H1 (cell line): ENCODE measurements around the gene NFIA. TPM values are rescaled to one million over a fixed set of nuclear protein-coding genes. Genes with fewer than 3 reads are reported as not detected.

Source experiments
- CTCF ChIA-PET: fragments of 300-600 bp; sonication (Branson Sonifier 250); formaldehyde crosslinking; loops from one replicate; lab custom pipeline; 2021; ENCODE audit not compliant: partially characterized antibody; lab: Charles Lee
- POLR2A ChIA-PET: fragments of 300-600 bp; sonication (Branson Sonifier 250); formaldehyde crosslinking; loops from one replicate; lab custom pipeline; 2021; ENCODE audit warnings: inconsistent platforms; ENCODE audit not compliant: partially characterized antibody; lab: Charles Lee
- DNase-seq, 2 experiments: peaks; one replicate each; pipeline versions ENCODE4 v3.0.0 to v3.0.0-alpha.2; 2010 to 2022; ENCODE audit warnings: low spot score in 2 of 2, low read depth in 1 of 2, mixed read lengths in 1 of 2
- FAIRE-seq: peaks from 2 replicates; lab custom pipeline; 2011; peaks lifted over from hg19 to GRCh38; lab: Jason Lieb, UNC
- H2AFZ ChIP-seq: 2 replicates; pipeline ENCODE4 v1.8.1; 2012; ENCODE audit warnings: low read length, inconsistent platforms
- H2AK5ac ChIP-seq: 2 replicates; pipeline ENCODE4 v1.6.1; 2013; ENCODE audit warnings: low read depth, low read length
- H2BK120ac ChIP-seq: replicated peaks from 2 replicates; pipeline ENCODE3; 2013; ENCODE audit warnings: low read depth, low read length, inconsistent platforms
- H2BK12ac ChIP-seq: 2 replicates; pipeline ENCODE4 v1.6.1; 2013; ENCODE audit warnings: low read depth, low read length
- H2BK15ac ChIP-seq: 2 replicates; pipeline ENCODE4 v1.6.1; 2013; ENCODE audit warnings: low read length
- H2BK20ac ChIP-seq: 2 replicates; pipeline ENCODE4 v1.6.1; 2013; ENCODE audit warnings: low read length
- H2BK5ac ChIP-seq: 2 replicates; pipeline ENCODE4 v1.6.1; 2013; ENCODE audit warnings: low read depth, low read length
- H3K14ac ChIP-seq: 2 replicates; pipeline ENCODE4 v1.6.1; 2013; ENCODE audit warnings: inconsistent platforms; ENCODE audit not compliant: insufficient read length
- H3K18ac ChIP-seq: 2 replicates; pipeline ENCODE4 v1.6.1; 2013; ENCODE audit warnings: low read length; ENCODE audit errors: extremely low read depth
- H3K23ac ChIP-seq: 2 replicates; pipeline ENCODE4 v1.6.1; 2013; ENCODE audit warnings: inconsistent platforms; ENCODE audit not compliant: insufficient read length
- H3K23me2 ChIP-seq: 2 replicates; pipeline ENCODE4 v1.6.1; 2013; ENCODE audit warnings: low read depth, low read length
- H3K27ac ChIP-seq: 2 replicates; pipeline ENCODE4 v1.6.1; 2011; ENCODE audit warnings: low read depth, low read length, inconsistent platforms
- H3K27me3 ChIP-seq, 4 experiments: replicated peaks in 1 of 4; 1 replicate in 1 of 4; 2 replicates in 3 of 4; pipeline versions ENCODE4 v1.6.1 to v1.8.1; 2011 to 2013; ENCODE audit warnings: low read length in 3 of 4, mild to moderate bottlenecking in 3 of 4, inconsistent platforms in 2 of 4, mixed read lengths in 2 of 4, moderate library complexity in 1 of 4; ENCODE audit not compliant: control insufficient read depth in 3 of 4, insufficient read depth in 3 of 4; ENCODE audit errors: extremely low read depth in 1 of 4
- H3K36me3 ChIP-seq, 4 experiments: 2 replicates each; pipeline versions ENCODE4 v1.6.1 to v1.8.1; 2011 to 2013; ENCODE audit warnings: mild to moderate bottlenecking in 4 of 4, low read length in 3 of 4, moderate library complexity in 2 of 4, control low read depth in 1 of 4, inconsistent platforms in 1 of 4; ENCODE audit not compliant: insufficient read depth in 4 of 4, control insufficient read depth in 2 of 4
- H3K4ac ChIP-seq: replicated peaks from 2 replicates; pipeline ENCODE3; 2013; ENCODE audit warnings: low read length, low read depth, mixed read lengths, inconsistent platforms; ENCODE audit not compliant: insufficient read length
- H3K4me1 ChIP-seq, 4 experiments: replicated peaks in 1 of 4; 1 replicate in 1 of 4; 2 replicates in 3 of 4; pipeline versions ENCODE4 v1.6.1 to v1.8.1; 2011 to 2013; ENCODE audit warnings: low read length in 3 of 4, inconsistent platforms in 2 of 4, mixed read lengths in 1 of 4; ENCODE audit not compliant: insufficient read depth in 4 of 4, control insufficient read depth in 3 of 4
- H3K4me2 ChIP-seq, 2 experiments: 2 replicates each; pipeline versions ENCODE4 v1.6.1 to v1.8.1; 2011 to 2013; ENCODE audit warnings: low read depth in 2 of 2, low read length in 2 of 2, control low read depth in 1 of 2, inconsistent platforms in 1 of 2, mild to moderate bottlenecking in 1 of 2; ENCODE audit not compliant: insufficient read depth in 1 of 2
- H3K4me3 ChIP-seq, 4 experiments: fragments of 200-600, 300-600 bp in 1 of 4; sonication (generic), shearing (Covaris generic), sonication (Bioruptor Twin) in 1 of 4; 2 replicates each; pipeline versions ENCODE4 v1.5.1 to v1.8.1; 2011 to 2016; ENCODE audit warnings: low read length in 4 of 4, low read depth in 3 of 4, control low read depth in 2 of 4, inconsistent platforms in 2 of 4, mild to moderate bottlenecking in 2 of 4, mixed read lengths in 1 of 4, moderate library complexity in 1 of 4; ENCODE audit not compliant: insufficient read depth in 2 of 4; ENCODE audit errors: extremely low read depth in 1 of 4
- H3K56ac ChIP-seq: replicated peaks from 2 replicates; pipeline ENCODE3; 2013; ENCODE audit warnings: low read depth, mild to moderate bottlenecking, mixed read lengths, low read length, inconsistent platforms; ENCODE audit not compliant: insufficient read length
- H3K79me1 ChIP-seq: 2 replicates; pipeline ENCODE4 v1.6.1; 2013; ENCODE audit warnings: low read depth, low read length, control low read depth
- H3K79me2 ChIP-seq, 2 experiments: 2 replicates each; pipeline versions ENCODE4 v1.6.1 to v1.8.1; 2012 to 2013; ENCODE audit warnings: low read length in 2 of 2, mild to moderate bottlenecking in 2 of 2, inconsistent platforms in 1 of 2; ENCODE audit not compliant: insufficient read depth in 2 of 2, control insufficient read depth in 1 of 2
- H3K9ac ChIP-seq, 4 experiments: replicated peaks in 1 of 4; 1 replicate in 1 of 4; 2 replicates in 3 of 4; pipeline versions ENCODE4 v1.6.1 to v1.8.1; 2011 to 2013; ENCODE audit warnings: low read depth in 3 of 4, low read length in 3 of 4, control low read depth in 2 of 4, mild to moderate bottlenecking in 2 of 4, moderate library complexity in 2 of 4, inconsistent platforms in 1 of 4; ENCODE audit errors: extremely low read depth in 1 of 4
- H3K9me3 ChIP-seq, 2 experiments: 2 replicates each; pipeline versions ENCODE4 v1.6.1 to v1.8.1; 2012 to 2013; ENCODE audit warnings: mild to moderate bottlenecking in 2 of 2, moderate library complexity in 2 of 2, control low read depth in 1 of 2, inconsistent platforms in 1 of 2, low read depth in 1 of 2, low read length in 1 of 2, mixed read lengths in 1 of 2; ENCODE audit not compliant: insufficient read depth in 2 of 2
- H4K20me1 ChIP-seq, 2 experiments: replicated peaks in 1 of 2; 2 replicates each; pipeline versions ENCODE3 to v1.8.1; 2011 to 2013; ENCODE audit warnings: inconsistent platforms in 2 of 2, low read length in 2 of 2, mild to moderate bottlenecking in 1 of 2; ENCODE audit not compliant: insufficient read depth in 2 of 2, control insufficient read depth in 1 of 2
- H4K5ac ChIP-seq: 2 replicates; pipeline ENCODE4 v1.6.1; 2013; ENCODE audit warnings: low read length, low read depth, mixed read lengths, inconsistent platforms; ENCODE audit not compliant: insufficient read length
- H4K8ac ChIP-seq: 2 replicates; pipeline ENCODE4 v1.8.0; 2013; ENCODE audit warnings: mild to moderate bottlenecking, moderate library complexity, low read length, inconsistent platforms; ENCODE audit not compliant: insufficient read depth; ENCODE audit errors: extremely low read depth
- H4K91ac ChIP-seq: replicated peaks from 2 replicates; pipeline ENCODE3; 2013; ENCODE audit warnings: low read length, mixed read lengths, inconsistent platforms; ENCODE audit not compliant: insufficient read length
- CHD2 ChIP-seq: IDR thresholded peaks from 2 replicates; pipeline ENCODE4 v1.6.1; 2012; ENCODE audit warnings: low read length, improper control_type of control experiment
- CREB1 ChIP-seq: IDR thresholded peaks from 2 replicates; pipeline ENCODE4 v1.6.1; 2012; ENCODE audit warnings: inconsistent platforms
- GTF2F1 ChIP-seq: IDR thresholded peaks from 2 replicates; pipeline ENCODE4 v1.6.1; 2012; ENCODE audit warnings: low read depth, low read length, improper control_type of control experiment, borderline replicate concordance
- JUN ChIP-seq: IDR thresholded peaks from 2 replicates; pipeline ENCODE4 v1.6.1; 2011; ENCODE audit warnings: low read depth, mild to moderate bottlenecking, improper control_type of control experiment, low read length
- KDM1A ChIP-seq: fragments of 200-600, 300-600 bp; sonication (generic); IDR thresholded peaks from 2 replicates; pipeline ENCODE4 v1.7.1; 2016; ENCODE audit warnings: mild to moderate bottlenecking, low read length, borderline replicate concordance
- ZNF274 ChIP-seq: IDR thresholded peaks from 2 replicates; pipeline ENCODE4 v1.7.0; 2012; ENCODE audit warnings: low read length, borderline replicate concordance; ENCODE audit errors: extremely low read depth
- WGBS, 2 experiments: shearing (Covaris generic) in 1 of 2; methylation state at CpG; one replicate each; pipeline versions ENCODE4 v1.1.6 to v1.1.7; 2013 to 2015; ENCODE audit warnings: low lambda C conversion rate in 2 of 2, mixed read lengths in 2 of 2, inconsistent platforms in 1 of 2, low coverage in 1 of 2, missing lambda C conversion rate in 1 of 2; ENCODE audit not compliant: insufficient replicate concordance in 2 of 2, insufficient coverage in 1 of 2, insufficient read length in 1 of 2; ENCODE audit errors: extremely low coverage in 1 of 2, missing lambda C conversion rate in 1 of 2; 5-methylcytosine and 5-hydroxymethylcytosine counted together
- polyA plus RNA-seq, 7 experiments: library from polyadenylated mRNA; depleted of rRNA in 3 of 7; stranded (reverse) in 5 of 7; unstranded in 2 of 7; fragments of >200 nt in 5 of 7; fragments of 200-250 nt in 2 of 7; gene quantifications; 1 replicate in 5 of 7; 2 replicates in 1 of 7; 4 replicates in 1 of 7; pipeline versions ENCODE4 v1.2.1 to v1.2.3, GENCODE V29; 2011 to 2013; ENCODE audit warnings: missing spikeins in 2 of 7, mixed read lengths in 2 of 7
- total RNA-seq: library from RNA; stranded (reverse); fragmentation: NEBNext Ultra II Directional; extraction: Animal tissue kit (Norgen Biotek cat#: 25700); gene quantifications from 2 replicates; pipeline ENCODE4 v1.2.1, GENCODE V29; 2021

The NFIA gene
- total and polyA plus RNA-seq, 2 of the 8 experiments (the other 6 are each of a cell fraction or from before 2014, with no cell fraction given) = 1.8 to 2.3 TPM

DNA sequence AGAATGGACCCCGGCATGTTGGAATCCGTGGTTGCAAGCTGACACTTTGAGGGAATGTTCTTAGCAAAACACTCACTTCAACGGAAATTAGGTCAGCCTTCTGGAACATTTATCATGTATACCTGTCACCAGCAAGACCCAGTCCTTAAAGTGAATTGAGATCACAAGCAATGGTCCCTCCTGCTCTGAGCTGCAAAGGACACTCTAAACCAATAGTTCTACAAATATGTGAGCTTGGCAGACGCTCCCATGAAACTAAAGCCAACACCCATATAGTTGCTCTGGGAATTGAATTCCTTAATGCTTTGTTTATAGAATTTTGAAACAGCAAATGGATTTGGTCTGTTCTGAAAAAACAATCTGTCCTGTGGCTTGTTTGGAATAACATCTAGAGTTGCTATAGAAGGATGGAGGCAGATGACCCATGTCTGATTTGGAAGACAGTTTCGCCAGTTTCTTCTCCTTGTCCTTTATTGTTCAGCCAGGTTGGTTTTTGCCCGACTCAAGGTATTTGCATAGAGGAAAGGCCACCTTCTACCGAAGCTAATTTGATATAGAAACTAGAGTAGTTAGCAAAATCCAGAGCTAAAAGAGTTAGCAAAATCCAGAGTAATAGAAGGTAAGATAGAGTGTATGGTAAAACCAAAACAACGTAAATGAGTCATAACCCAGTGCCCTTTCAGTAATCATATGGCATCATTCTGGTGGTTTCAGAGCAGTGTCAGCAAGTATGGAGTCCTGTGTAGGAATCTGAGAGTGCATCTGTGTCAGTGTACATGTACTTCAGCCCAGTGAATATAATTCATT, 236.2 kb downstream of the NFIA start:
- Histone ChIP-seq H3K9me3 (no peaks in the 10 kb centered on the region), H3K79me2 (no peaks in the 10 kb centered on the region), H3K23me2 (no peaks in the 10 kb centered on the region), H3K4ac (no peak overlapping the region), H3K18ac (no peak overlapping the region), H3K27me3 (no peaks in the 10 kb centered on the region), H3K36me3 (no peaks in the 10 kb centered on the region), H2BK120ac (no peak overlapping the region), H3K4me3 (no peak overlapping the region), H3K79me1 (no peaks in the 10 kb centered on the region), H4K20me1 (no peaks in the 10 kb centered on the region), H3K9ac (no peak overlapping the region), H2BK15ac (no peak overlapping the region), H4K8ac (no peak overlapping the region), H3K4me1 (peaks cover 0 to 8% (median 5%) of the 10 kb centered on the region in 4 experiments; a peak in 5 of 7 replicates), H3K14ac (no peak overlapping the region), H2AK5ac (no peak overlapping the region), H4K5ac (no peak overlapping the region), H2BK5ac (no peak overlapping the region), H3K23ac (no peak overlapping the region), H2BK12ac (no peak overlapping the region), H2BK20ac (peak overlapping the region; percentile 84; the same call in 1 of the 2 replicates), H4K91ac (no peak overlapping the region), H2AFZ (no peak overlapping the region), H3K4me2 (no peak overlapping the region), H3K27ac (no peak overlapping the region), H3K56ac (no peak overlapping the region)
- ChIA-PET CTCF (no interaction called here), POLR2A (no interaction called here)
- DNase-seq (no peak), FAIRE-seq (no peak)
- WGBS, 2 experiments = 83% methylated on average over 8 of the region's 8 CpGs; no CpG with 5 or more reads in 1 of the 2 experiments
- TF ChIP-seq GTF2F1 (no peak), JUN (no peak), CHD2 (no peak), ZNF274 (no peak), CREB1 (no peak), KDM1A (no peak)
